Measurements from ENCODE around the gene GHDC. TPM values are rescaled to one million over a fixed set of nuclear protein-coding genes. Genes with fewer than 3 reads are reported as not detected.

The GHDC gene
- polyA plus RNA-seq, 5 donors = 11.6 to 21.7 (median 19.9) TPM

DNA sequence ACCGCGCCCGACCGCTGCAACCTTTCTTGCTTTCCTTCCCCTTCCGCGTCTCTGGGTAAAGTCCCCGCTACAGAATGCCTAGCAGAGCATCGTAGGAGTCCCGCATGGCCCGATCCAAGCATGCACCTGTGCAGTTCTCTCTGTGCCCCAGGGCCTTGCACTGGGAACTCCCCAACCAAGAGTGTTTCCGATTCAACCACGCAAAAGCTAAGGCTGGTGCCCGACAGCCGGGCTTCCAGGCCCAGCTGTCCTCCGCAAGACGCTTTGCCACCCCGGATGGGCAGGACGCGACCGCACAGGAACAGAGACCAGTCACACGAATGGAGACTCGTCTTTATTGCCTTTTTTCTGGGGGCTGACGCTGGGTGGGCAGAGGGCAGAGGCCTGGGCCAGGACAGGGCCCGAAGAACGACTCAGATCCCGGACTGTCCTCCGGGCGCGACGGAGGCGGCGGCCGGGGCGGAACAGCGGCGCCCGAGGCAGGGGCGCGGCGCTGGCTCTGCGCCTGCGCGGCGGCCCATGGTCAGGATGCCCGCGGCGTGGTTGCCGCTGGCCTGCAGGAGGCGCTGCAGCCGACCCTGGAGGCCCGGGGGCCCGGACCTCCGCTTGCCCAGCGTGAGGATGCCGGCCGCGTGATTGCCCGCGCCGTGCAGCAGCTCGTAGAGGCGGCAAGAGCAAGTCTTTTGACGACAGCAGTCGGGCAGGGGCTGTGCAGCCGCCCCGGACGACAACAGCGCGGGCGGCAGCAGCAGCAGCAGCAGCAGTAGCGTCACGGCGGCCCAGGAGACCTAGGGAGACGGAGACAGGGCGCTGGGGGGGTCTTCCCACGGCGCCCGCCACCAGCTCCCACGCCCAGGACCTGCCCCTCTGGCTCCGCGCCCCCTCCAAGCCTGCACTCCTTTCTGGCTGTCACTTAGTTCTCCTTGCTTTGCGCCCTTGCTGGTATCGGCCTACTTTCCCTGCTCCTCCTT lies 10.3 kb downstream of the GHDC start:
- peak; percentile 67 to 73 for DNase-seq

DNA sequence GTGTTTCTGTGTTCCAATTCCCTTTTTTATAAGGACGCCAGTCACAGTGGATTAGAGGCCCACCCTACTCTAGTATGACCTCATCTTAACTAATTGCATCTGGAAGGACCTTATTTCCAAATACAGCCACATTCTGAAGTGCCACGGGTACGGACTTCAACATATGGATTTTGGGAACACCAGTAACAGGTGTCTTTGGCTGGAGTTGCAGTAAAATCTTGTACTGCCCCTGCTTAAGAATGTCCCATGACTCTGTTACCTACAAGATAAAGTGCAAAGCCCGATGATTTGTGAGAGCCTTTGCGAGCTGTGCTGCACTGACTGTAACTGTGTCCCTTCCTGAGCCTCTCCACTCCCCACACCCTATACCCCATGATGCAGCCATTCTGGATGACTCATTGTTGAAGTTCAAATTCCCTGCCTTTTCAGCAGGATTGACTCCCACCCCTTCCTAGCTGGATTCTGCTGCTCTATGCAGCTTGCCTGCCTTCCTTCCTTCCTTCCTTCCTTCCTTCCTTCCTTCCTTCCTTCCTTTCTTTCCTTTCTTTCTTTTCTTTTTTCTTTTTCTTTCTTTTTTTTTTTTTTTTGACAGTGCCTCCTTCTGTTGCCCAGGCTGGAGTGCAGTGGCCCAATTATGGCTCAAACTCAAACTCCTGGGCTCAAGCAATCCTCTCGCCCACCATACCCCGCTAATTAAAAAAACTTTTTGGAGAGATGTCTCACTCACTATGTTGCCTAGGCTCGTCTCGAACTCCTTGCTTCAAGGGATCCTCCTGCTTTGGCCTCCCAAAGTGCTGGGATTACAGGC lies 11.2 kb downstream of the GHDC start:
- no peak for DNase-seq

DNA sequence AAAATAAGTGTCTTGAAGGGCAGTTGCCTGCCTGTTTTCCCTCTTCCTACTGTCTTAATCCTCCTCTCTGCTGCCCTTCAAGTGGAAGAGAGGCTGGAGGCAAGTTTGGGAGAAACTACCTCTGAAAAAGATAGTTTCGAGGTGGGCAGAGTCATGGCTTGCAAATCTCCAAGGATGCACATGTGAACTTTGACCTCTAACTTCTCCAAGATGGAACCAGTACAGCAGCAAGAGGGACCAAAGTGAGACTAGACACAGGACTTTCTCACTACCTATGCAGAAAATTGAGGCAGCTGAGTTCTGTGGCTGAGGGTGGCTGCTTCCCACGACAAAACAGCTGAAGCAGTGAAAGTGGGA lies 12.5 kb downstream of the GHDC start:
- no peak for DNase-seq

DNA sequence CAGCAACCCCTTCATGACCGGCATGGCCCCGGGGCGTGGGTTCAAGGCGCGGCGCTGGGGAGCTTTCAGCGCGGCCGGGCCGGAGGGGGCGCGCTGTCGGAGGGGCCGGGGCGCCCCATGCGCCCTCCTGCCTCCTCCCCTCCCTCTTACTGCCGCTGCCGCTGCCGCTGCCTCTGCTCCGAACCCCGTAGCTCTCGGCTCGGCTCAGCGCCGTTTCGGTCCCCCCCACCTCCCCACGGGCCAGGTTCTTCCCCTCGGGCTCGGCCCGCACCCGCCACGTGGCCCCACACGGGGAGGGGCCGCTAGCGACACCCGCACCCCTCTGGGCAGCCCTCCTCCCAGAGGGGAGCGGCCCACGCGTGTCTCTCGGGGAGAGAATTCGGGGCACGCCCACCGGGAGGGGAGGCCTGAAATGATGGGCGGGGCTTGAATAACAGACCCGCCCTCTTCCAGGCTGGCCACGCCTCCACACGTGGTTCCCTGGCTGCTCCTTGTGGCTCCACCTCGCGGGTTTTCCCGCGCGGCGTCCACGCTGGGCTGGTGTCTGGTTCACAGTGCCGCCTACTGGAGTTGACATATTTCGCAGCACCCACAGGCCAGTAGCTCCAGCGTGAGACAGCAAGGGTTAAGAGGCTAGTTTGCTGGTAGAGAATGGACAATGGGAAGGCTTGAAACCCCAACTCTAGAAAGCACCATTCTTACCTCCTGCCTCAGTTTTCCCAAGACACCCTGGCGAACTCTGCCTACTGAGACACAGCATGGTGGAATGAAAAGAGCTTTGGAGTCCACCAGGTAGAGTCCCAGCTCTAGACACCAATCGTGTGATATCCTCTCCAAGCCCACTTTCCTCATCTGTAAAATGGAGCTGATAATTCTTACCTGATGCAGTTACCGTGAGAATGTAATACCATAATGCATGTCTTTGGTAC lies 13.1 kb downstream of the GHDC start, which contains the start of gene KCNH4:
TSS of gene KCNH4 (minus strand) at position 221 of the 929 bp plus-strand sequence. CDS start at position 24, 197 bp downstream.
- no peak for DNase-seq

DNA sequence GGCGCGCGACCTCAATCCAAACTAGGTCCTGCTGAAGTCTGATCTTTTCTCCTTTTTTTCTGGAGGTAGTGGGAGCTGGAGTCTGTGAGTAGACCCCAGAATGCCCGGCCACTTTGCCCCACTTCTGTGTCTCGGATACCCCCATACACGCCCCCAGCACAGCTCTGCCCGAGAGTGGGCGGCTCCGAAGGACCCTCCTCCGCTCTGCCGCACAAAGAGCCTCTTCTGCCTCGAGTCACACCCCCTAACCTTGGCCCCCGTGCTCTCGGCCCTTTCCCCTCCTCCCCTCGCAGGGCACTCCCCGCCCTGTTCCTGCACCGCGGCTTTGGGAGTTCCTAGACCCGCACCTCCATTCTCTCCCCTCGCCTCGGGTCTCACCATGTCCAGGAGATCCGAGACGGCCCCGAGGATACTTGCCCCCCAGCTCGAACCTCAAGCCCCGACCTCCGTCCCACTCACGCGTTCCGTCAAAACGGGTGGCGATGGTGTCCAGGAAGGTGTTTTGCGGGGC lies 13.8 kb downstream of the GHDC start:
- DNase-seq = no peak

DNA sequence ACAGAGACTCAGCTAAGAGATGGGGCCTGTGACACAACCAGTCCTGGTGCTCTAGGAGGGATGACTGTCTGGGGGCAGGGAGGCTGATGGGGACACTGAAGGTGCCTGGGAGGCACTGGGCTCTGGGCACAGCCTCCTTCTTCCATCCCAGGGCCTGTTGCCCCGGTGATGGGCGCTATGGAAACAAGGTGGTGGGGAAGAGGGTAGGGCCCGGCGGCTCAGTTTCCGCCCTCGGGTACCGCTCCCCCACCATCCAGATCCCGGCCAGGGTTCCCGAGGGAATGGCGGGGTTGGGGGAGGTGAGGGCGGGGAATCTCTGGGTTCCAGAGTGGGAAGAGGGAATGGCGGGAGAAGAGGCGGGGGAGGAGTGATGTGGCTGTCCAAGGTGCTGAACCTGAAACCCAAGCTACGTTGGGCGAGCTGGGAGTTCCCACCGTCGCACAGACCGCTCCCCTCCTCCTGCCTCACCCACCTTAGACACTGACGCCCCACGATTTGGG lies 14.3 kb downstream of the GHDC start:
- no peak for DNase-seq

DNA sequence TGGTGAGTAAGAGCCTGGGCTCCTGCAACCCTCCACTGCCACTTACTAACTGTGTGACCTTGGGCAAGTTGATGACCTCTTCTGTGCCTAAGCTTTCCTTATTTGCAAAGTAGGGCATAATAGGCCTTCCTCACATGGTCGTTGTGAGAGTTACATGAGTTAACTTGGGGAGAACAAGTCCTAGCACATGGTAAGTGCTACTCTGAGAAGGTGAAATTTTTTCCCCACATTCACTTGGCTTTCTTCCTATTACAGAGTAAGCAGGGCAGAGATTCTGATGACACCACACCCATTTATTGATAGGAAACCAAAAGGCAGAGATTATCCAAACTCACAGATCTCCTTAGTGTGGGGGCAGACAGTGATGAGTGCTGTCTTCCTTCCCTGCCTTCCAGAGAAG lies 15.0 kb downstream of the GHDC start:
- no peak for DNase-seq

DNA sequence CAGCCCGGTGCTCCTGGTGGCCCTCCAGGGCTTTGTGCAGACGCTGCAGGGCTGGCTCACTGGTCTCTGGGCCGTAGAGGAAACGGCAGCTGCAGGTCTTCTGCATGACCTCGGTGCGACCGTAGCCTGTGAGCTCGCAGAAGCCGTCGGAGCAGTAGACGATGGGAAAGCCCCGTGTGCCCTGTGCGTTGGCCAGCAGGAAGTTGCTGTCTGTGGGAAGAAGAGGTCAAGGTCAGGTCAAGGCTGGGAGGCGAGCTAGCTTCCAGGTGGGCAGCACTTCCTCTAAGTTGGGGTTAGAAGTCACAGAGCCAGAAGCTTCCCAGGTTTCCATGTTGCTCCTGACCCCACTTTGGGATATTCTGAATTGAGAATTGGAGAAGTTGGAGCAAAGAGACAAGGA lies 15.5 kb downstream of the GHDC start:
- DNase-seq = no peak

DNA sequence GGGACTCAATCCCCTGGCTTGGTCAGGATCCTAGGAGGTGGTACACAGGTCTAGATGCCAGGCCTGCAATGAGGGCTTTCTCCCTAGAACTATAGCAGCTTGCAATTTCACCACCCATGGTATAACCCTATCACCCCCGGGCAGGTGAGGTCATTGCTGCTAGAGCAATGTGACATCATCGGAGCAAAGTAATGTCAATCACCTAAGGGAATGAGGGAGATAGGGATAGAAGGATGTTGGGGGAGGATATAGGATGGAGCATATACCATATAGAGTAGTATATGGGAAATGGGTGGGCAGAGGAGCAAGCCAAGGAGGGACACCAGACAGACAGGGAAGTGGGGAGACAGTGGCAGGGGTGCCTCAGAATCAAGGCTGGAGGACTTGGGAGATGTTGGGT lies 16.6 kb downstream of the GHDC start:
- no peak for DNase-seq

DNA sequence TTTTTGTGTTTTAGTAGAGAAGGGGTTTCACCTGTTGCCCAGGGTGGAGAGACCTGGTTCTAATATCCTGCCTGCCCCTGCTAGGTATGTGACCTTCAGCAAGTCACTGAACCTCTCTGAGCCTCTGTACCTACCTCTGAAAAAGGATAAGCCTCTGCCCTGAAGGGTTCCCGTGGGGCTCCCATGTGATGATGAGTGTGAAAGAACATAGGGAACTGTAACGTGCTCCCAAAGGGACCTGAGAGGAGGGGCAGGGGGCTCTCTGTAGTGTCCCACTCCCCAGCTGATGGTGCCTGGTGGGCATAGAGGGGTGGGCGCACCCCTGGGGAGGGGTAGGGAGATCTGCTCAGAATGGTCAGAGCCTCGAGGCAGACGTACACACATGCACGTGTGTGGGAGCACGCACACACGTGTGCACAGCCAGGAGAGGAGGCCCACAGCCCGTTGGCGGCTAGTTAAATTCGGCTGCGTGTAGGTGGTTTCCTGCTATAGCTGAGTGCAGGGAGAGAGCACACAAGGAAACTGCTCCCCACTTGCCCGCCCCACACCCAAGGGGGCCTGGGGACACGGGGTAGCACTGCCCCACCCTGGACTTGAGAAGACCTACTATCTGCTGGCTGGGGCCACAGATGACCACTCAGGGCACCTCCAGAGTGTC lies 20.0 kb downstream of the GHDC start:
- no peak for DNase-seq

DNA sequence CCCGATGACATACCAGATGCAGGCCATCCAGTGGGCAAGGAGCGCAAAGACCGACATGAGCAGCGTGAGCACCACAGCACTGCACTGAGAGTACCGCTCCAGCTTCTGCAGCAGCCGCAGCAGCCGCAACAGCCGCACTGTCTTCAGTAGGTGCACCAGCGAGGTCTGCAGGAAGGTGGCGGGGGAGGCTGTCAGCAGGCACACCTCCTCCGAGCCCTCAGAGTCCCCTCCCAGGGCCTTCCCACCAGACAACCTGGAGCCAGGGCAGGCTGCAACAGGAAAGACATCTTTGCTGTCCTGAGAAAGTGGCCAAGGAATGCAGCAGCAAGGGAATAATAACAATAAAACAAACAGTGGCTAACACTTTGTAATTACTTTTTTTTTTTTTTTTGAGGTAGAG lies 22.5 kb downstream of the GHDC start:
- no peak for DNase-seq

DNA sequence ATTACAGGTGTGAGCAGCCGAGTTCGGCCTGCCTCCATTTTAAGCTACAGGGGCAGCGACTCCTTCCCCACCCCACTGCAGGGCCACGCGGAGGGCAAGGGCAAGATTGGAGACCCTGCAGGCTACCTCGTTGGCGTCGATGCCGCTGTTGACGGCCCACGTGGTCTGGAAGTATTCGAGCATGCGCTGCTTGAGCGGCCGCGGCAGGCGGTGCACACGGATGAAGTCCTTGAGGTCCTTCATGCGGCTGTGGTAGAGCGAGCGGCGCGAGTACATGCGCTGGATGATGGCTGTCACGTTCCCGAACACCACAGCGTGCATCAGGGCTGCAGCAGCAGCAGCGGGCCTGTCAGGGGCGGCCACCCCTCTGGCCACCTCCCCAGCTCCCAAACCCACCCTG lies 24.9 kb downstream of the GHDC start:
- DNase-seq = no peak

DNA sequence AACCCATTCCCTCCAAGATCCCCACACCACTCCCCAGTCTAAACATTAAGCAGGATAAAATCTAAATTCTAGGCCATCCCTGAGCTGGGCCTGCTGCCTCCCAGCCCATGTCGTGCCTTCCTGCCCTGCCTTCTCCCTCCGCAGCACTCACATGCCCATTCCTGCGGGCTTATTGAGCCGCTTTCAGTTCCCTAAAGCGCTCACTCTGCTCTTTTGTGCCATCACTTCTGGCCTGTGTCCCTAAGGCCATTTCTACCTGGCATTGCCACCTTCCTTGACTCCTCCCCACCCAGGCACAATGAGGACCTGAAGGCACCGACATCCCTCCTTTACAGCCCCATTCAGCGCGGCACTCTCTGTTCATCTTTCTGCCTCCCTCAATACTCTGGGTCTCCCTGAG lies 26.5 kb downstream of the GHDC start:
- no peak for DNase-seq

DNA sequence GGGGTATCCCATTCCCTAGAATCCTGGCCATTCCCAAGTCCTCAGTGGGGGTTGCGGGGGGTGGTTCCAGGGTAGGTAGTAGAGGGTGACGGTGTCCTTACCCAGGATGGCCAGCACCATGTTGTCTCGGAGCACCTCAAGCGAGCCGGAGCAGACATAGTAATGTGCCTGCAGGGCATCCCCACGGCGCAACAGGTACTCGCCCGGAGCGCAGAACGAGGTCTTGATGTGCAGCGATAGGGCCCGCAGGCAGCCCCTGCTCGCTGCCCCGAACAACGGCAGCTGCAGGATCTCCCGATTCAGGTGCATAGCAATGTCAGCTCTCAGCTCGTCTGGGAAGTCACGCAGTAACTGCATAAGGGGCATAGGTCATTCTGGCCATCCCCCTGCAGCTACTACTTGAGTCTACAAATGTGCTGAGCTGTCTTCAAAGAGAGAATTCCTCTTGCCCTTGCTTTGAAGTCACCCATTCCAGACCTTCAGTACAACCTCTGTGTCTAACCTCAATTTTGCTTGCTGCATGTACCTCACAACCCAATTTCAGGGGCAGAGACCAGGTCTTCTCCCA lies 28.0 kb downstream of the GHDC start:
- no peak for DNase-seq

DNA sequence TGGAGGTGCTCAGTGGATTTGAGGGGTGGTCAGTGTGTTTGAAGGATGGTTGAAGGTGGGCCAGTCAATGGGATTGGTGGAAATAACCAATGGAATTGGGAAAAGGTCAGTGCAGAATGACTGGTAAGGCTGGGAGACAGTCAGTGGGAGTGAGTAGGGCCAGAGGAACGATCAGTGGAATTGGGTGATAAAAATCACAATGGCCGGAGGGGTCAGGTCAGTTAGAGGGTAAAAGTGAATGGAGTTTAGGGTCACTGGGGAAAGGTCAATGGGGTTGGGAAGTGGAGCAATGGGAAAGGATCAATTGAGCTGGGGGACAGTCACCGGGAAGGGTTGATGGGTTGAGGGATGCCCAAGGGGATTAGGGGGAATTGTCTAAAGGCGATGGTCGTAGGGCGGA lies 28.5 kb downstream of the GHDC start:
- DNase-seq = no peak

DNA sequence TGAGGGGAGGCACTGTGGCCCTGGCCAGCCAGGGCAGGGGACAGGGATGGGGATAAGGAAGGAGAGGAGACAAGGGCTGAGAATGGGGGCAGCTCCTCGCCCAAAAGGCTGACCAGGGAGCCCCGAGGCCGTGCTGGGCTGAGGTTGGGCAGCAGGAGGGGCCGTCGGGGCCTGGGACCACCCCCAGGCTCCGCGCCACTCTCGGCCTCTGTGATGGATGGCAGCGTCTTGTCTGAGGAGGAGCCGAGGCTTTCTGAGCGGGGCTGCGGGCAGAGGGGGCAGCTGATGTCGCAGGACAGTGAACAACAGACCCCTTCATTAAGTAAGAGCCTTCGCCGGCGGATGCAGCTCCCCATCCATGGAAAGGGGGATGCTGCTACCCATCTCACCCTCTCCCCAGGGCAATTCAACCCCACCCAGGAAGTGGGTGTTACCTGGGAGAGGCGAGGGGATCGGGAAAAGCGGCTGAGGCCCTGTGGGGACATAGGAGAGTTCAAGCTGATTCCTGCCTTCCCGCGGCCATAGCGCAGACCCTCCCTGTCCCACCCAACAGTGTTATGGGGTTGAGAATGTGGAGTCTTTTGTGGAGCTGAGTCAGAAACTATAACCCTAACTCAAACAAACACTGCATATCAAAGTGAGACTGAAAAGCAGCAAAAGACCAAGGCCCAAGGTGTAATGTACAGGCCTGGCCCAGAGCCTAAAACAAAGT lies 30.4 kb downstream of the GHDC start:
- no peak for DNase-seq

DNA sequence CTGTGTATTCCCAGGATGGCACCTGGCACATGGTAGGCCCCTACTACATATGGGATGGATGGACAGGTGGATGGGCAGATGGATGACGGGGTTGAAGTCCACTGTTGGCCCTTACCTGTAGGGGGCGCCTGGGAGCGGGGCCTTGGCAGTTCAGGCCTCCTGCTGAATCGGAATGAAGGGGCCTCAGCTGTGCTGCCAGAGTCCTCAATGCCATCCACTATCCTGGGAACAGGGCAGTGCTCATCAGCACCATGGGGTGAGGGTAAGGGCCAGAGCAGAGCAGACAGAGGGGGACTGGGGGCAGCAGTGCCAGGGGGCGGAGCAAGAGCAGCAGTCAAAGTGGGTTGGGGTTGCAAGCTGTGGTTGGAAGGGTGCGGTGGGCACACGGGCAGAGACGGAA lies 31.2 kb downstream of the GHDC start:
- no peak for DNase-seq

DNA sequence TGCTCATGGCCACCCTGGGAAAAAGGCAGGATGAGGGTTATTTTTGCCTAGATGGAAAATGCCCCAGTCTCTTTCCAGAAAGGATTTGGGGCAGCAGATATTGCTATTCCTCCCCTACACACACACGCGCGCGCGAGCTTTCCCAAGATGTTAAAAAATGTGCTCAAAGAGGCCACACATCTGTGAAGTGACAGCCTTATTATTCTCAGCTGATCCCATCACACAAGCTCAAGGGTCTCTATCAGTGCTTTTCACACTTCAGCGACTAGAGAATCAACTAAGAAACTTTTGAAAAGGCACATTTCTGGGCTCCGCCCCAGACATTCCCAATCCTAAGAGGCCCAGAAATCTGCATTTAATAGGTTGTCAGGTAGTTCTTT lies 33.8 kb downstream of the GHDC start:
- DNase-seq = peak in 1 of 2 donors; percentile 50

DNA sequence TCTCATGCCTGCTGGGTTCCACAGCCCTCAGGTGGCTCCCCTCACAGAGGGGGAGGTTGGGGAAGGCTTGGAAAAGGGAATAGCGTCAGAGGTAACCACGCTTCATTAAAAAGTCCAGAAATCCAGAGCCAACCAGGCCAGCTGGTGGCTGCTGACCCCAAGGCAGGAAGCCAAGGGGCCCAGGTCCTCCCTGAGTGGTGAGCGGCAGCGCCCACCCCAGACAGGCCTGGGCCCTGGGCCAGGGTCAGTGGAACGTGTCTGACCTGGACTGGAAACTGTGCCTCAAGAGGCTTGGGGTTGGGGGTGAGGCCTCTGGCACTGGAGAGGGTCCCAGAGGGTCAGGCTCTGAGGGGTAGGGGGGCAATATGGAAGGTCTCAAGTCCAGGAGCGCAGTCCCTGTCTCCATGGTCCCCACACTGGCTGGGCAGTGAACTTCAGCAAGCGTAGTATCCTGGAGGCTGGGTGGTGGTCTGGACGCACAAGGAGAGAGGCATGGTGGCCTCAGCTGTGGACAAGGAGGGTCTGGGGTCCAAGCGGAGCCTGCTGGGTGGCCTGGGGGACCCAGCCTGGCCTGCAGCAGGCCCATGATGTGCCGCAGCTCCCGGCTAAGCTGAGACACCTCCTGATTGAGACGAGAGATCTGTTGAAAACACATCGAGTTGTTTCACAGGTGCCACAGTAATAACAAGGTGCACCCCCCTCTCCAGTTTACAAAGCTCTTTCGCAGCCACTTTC lies 34.3 kb downstream of the GHDC start:
- DNase-seq = no peak

Measured in right lung (tissue), 5 donors.